Hematopoietic multipotent progenitor cell treated with erythropoietin and hydrocortisone succinate and interleukin-3 and kit ligand, for 15 days (in vitro differentiated cells): ENCODE results near the gene DMRT2.

Source experiments
- DNase-seq: peaks from one replicate; pipeline ENCODE4 v3.0.0-alpha.2; 2015; ENCODE audit warnings: low spot score

The DMRT2 gene

DNA sequence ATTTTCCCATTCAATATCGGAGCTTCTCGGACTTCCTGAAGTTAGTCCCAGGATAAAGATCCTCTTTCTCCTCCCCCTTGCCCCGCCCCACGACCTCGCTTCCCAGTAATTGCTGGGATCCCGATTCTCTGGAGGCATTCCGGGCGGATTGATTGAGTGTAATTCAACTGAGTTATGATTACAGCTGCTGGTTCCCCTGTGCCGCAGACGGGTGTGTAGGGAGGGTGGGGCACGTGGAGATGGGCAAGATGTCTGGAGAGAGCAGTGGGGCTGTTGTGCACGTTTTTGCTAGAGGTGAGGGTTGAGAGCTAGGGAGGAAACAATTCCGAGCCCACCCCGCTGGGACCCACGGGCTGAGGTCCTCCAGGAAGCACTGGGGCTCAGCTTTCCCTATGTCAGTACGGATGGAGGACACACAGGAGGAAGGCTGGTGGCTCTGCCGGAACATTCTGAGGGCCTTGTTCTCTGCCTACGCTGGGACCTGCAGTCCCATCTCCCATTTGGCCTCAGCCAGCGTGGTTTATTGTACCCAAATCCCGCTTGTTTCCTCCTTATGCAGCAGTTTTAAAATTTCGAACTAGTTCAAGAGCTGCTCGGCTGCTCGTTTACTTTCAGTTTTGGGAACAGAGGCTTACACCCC is 2.4 kb upstream of the DMRT2 start:
- DNase-seq, result no peak

DNA sequence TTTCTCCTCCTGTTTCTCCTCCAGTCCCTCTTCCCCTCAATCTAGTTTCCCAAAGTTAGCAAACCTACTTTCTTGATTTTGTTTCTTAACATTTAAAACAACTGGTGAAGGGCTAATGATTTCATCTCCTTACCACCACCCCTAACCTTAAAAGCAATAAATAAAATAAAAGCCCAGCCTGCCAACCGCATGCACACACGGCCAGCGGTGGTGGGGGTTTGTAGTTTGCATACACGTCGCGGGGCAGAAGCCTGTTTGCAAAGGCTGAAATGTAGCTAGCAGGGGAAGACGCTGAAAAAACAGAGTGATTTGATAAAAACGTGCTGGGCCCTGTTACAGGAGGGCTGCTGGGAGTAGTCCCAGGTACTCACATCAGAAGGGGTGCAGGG is 1.9 kb upstream of the DMRT2 start:
- no peak for DNase-seq

DNA sequence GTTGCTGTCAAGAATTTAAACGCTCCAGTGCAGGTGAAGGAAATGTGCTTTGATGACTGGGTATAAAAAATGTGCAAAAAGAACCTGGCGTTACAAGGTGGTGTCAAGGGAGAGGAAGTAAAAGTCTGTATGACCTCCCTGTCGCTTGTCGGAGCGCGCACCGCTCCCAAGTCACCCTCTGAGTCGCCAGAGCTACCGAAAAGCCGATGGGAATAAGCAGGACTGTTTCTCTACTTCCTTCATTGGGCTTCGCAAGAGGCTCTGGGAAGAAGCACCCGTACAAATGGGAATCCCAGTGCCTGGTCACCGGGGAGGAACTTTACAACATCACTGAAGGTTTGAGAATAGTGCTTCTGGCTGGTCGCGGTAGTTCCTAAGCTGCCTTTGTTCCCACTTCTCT is 1.3 kb upstream of the DMRT2 start:
- DNase-seq, result no peak

DNA sequence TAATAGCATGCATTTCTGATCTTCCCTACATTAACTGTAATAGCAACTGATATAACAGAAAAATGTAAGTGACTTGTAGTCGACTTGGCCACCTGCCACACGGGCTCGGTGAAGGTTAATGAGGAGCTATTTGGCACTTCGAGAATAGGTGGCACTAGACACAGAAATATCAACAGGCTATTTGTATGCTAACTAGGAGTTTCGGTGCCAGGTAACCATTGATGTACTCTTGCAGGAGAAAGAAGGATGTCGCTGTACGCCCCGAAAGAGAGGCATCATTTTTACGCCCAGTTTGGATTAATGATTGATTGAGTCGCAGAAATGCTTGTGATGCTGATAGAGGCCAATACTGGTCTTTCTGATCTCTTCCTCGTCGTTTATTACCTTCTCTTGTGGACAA is 516 bp upstream of the DMRT2 start:
- no peak for DNase-seq

DNA sequence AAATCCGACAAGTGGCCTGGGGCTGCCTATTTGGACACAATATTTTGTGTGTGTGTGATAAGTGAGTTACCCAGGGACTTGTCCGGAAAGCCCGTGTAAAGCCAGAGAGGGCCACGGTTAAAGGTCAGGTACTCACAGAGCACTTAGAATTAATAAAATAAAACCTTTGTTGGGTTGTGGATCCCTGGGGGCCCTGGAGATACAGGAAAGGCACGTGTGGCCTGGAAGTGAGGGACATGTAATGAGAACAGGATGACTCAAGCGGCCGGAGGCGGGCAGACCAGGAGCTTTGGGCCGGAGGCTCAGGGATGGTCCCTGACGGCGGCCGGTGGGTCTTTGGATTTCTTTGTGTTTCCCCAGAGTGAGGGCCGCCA is 1.0 kb downstream of the DMRT2 start:
- no peak for DNase-seq

DNA sequence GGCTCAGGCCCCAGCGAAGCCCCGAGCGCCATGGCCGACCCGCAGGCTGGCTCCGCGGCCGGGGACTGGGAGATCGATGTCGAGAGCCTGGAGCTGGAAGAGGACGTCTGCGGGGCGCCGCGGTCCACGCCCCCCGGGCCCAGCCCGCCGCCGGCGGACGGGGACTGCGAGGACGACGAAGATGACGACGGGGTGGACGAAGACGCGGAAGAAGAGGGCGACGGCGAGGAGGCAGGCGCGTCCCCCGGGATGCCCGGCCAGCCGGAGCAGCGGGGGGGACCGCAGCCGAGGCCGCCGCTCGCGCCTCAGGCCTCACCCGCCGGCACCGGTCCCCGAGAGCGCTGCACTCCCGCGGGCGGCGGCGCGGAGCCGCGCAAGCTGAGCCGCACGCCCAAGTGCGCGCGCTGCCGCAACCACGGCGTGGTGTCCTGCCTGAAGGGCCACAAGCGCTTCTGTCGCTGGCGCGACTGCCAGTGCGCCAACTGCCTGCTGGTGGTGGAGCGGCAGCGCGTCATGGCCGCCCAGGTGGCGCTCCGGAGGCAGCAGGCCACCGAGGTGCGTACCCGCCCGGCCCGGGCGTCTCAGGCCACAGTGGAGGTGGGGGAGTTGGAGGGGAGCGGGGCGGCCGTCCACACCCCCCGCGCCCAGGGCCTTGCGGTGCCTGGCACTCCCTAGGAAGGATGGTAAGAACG is 1.6 kb downstream of the DMRT2 start:
- DNase-seq, result no peak

DNA sequence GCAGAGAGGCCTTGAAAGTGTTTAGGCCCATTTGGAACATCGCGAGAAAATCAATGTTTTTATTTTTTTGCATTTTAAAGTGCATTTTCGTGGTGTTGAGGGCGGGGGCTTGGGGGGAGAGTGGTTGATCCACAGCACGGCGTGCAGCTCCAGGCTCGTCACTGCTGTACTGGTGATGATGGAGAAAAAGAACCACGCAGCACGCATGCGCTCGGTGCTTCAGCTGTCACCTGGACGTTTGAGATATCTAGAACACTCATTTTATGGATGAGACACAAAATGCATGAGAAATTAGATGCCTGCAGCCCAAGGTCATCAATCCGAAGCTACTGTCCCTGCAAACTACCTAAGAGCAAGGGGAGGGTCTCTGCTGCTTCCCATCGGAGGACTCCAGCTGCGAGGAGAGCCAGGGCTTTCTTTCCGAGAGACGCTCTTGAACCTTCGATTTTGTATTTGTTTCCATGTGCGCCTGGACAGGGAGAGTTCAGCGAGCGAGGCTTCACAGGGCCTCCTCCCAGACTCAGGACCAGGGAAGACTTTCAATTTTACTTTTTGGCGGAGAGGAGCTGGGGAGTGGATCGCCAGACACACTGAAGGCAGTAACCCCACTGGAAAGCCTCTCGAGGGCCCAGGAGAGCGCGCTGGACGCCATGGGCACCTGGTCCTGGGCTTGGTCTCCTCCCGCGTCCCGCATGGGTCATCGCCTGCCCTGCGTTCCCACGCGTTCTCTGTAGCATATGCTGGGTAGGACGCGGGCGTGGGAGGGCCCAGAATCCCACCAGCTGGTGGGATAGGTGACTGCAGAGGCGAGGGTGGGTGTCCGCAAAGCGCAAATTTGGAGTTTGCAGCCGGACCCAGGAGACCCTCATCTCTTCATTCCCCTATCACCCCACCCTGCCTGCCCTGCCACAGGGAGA is 2.5 kb downstream of the DMRT2 start:
- DNase-seq, result no peak

DNA sequence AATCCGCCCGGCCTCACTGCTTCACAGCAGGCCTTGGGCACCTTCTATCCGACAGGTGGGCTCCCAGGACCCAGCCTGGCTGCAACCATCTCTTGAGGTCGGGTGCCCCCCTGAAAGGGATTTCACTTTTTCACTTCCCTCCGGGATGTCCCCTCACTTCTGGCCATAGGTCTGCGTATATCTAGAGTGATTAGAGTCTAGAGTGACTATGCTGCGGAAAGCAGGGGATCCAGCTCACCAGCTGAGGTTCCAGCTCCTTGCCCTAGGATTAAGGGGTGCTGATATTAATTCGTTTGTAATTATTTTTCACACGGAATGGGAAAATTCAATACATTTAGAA is 3.1 kb downstream of the DMRT2 start:
- DNase-seq, result no peak

DNA sequence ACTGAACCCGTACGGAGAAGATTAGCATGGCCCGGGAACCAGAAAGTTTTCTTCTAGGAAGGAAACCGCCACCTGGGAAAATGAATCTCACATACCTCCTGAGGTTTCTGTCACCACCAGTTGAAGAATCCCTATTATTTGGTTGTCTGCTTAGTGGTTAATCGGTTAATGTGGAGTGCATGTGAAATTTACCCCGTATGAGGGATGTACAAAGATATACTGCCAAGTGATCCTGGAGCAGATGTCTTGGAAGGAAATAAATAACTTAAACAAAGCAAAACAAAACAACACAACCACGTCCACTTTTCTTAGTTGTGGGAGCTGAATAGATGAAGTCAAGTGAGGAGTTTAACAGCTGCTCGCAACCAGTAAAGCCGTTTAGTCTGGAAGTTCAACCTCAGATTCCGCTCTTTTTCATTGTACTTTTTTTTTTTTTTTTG is 3.8 kb downstream of the DMRT2 start:
- DNase-seq, result no peak

DNA sequence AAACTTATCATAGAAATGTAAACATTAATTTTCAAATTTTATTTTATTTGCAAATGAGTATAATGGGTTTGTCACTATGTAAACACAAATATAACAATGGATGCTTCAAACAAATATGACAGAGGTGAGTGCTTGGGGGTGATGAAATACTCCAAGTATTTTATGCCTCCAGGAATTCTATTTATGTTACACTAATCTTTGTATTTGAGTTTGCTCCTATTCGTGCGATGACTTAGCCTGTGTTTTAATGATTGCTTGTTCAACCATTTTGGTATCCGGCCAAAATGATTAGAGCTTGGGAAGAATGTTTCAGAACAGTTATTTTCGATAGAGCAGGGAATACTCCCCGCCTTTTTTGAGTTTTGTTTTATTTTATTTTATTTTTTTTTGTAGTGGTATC is 5.0 kb downstream of the DMRT2 start:
- no peak for DNase-seq

DNA sequence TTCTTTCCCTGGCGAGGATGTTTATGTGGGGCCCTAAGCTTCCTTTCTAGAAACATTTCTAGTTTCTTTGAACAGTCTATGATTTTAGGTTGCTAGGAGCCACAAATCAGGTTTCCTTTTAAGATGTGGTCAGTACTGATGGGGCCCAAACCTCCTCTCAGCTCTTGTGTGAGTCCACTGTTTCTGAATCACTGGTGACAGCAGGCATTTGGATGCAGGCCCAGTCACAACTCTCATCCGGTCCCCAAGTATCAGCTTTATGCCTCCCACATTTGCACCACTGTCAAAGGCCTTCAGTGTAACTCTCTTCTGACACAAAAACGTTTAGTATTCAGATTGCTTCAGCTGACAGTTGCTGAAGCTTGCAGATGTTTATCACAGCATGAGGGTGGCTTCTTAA is 7.8 kb downstream of the DMRT2 start:
- DNase-seq, result no peak

DNA sequence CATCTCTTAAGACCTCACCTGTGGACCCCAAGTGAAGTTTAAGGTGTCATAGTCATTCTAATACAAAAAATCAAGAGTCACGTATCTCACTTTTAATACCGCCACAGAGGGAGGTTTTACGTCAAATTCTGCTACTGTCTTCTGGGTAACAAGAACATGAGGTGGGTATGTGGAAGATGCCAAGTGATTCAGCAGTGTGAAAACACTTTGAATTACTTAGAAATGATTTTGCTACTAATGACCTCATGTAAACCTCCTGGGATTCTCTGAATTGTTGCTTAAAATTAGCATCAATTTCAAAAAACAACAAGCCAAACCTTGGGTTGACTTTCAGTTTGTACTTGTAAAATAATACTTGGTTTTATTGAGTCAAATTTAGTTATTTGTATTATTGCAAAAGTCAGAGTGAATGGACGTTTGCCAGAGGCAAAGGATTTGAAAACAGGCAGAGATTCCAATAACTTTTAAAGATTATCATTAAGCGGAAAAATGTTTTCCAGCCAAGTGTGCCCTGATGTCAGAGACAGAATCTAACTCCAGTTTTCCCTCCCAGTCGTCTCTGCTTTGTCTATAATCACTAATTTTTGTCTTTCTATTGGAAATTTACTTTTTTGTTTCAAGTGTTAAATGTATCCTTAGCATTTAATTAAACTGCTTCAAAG is 8.8 kb downstream of the DMRT2 start:
- no peak for DNase-seq

DNA sequence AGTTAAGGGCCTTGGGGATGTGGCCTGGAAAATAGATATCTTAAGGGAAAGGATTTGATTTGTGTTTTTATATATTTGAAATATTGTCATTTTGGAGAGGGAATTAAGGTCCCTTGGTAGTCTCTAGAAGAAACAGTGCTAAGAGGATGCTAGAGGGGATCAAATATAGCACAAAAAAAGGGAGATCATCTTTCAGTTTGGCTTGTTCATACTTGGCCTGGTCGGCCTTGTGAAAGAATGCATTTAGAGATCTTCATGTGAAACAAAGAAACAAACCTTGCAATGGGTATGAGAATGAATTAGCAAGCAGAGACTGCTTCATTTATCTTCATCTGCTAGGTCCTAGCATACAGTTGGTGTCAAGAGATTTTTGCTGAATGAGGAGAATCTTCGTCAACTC is 15.0 kb downstream of the DMRT2 start:
- no peak for DNase-seq

DNA sequence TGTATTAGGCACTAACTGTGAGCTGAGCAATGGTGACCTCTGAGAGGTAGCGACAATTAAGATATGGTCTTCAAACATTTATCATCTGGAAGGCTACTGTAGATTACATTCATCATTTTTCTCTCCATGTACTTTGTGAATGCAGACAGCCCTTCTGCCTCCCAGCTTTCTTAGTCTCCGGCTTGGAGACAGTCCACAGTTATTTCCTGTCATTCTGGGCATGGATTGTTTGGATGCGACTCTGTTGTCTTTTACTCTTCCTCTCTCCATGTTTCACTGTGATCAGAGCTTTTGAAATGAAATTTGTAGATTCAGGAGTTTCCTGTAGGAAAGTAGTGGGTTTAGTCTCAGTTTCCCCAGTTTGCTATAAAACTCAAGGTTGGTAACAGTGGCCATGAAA is 20.5 kb downstream of the DMRT2 start:
- DNase-seq, result no peak

DNA sequence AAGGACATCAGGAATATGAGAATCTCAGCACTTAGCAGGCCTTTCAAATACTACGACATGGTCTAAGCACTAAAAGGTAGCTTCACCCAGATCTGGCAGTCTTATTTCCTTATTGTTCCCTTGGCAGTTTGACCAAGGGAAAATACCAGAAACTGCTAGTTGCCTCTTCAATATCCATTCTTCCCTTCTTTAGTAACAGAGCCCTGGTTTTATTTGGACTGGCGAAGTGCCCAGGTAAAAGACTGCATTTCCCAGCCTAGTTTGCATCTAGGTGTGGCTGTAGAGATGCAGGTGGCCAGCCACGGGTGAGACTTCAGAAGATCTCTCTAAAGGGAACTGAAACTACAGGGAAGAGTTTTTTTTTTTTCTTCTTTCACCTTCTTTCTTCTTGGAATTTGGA is 21.6 kb downstream of the DMRT2 start:
- DNase-seq, result no peak

DNA sequence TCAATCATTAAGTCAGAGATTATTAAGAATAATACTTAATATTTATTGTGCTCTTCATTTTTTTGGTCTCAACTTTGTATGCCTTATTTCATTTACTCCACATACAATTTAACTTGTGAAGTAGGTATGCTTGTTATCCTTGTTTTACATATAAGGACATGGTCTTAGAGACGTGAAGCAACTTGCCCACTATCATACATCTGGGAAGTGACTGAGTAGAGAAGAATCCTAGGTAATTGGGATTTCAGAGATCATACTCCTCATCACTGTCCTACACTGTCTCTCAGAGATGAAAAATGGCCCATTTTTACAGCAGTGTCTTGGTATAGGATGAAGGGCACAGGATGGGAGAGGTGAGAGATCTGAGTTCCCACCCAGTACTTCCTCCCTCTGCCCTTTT is 23.3 kb downstream of the DMRT2 start:
- no peak for DNase-seq

DNA sequence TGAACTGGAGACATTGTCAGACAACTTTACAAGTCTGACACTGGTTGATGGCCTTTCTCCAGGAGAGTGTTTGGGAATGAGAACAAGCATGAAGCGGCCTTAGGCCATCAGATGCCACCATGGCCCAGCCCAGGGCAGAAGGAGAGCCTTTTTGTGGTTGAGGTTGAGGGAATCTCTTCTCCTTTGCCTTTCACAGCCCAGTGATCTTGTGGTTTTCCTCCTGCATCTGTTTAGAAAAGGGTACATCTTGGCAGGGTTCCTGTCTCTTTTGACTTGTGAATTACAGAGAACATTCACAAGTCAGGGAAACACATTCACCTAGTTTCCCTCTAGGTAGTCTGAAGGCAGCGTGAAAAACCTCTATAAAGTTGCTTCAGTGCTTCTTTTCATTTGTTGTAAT is 27.5 kb downstream of the DMRT2 start:
- no peak for DNase-seq

DNA sequence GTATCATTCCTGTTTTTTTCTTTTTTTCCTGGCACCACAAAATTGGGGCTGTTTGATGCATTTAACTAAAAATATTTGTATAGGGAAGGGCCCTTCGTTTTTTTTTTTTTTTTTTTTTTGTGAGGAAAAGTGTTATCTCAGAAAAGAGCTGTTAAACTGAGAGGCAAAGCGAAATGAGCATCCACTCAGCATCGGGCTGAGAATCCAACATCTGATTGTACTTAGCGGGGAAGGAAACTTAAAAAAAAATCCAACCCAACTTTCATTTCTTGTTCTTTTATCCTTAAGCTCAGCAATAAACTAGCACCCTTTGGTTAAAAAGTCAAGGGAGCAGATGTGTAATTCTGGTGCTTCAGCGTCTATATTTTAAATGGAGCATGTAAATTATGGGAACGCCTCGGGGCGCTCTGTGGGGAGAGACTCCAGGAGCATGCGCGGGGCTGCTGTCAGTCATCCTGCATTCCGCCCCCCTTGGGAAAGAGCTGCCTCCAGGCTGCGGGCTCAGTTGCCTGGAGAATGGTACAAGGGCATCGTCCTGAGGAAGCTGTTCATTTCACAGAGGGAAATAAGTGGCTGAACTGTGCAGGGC is 33.3 kb downstream of the DMRT2 start:
- no peak for DNase-seq

DNA sequence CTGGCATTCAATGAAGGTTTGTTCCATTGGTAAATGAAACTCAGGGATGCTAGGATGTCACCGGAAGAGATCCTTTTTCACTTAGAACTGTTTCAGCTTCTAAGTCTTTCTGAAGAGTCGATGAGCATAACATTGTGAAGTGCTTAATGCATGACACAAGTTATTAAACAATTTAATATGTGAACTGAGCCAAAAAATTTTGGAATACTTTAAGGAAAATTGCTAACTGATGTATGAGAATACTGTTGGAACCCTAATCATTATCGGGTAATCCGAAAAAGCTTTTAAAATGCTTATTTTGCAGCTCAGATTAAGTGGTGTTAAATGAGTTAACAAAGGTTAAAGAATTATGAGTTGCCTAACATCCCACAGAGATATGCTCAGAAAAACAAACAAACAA is 34.9 kb downstream of the DMRT2 start:
- no peak for DNase-seq

DNA sequence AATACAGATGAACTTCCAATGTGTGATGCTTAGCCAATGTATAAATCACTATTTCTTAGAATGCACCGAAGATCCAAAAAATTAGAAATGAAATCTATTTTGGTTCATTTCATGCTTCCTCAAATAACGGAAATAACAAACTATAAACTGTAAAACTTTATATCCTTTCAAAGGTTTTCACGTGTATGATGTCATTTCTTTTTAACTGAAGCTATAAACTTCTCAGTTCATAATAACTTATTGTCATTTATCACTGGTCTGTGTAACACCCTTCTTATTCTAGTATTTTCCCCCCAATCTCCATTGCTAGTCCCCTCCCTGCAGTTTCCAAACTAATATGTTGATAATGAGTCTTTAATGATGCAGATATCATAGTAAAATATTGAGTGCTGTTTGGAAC is 36.4 kb downstream of the DMRT2 start:
- DNase-seq, result no peak

DNA sequence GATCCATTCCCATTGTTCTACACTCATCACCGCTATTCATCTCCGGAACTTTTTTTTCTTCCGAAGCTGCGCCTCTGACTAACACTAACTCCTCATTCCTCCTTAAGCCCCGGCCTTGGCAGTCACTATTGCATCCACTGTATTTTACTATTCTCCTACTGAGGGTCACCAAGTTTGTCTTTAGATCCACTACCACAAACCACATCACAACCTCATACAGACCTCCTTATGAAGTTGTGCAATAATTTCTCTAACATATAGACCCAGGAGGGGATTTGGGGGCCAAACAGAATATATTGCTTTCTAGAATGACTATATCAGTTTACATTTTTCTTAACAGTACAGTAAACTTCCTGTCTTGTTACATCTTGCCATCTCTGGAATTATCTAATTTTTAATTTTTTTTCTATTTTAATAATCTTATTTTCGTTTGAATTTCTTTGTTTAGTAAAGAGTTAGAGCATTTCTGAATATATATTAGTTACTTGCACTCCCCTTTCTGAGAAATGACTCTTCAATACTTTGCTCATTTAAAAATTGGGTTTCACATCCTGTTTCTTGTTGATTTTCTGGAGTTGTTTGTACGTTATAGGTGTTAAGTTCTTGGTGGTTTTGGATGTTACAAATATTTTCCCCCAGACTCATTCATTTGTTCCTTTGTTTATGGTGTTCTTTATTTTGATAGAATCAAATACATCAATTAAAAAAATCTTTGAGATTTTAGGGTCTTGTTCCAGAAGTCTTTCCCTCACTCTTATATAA is 37.1 kb downstream of the DMRT2 start:
- DNase-seq, result no peak

DNA sequence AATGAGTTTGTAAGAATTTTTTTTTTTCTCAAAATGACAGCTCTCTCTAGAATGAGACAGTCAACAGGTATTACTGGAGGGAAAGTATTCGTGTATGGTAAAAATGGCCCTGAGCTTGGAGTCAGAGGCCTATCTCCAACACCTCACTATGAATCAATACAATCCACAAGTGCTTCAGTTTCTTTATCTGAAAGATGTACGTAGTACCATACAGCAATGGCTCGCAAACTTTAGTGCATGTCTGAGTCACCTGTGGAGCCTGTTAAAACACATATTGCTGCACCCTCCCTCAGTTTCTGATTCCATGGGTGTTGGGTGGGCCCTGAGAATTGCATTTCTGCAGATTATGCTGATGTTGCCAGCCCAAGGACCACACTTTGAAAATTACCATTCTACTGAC is 44.6 kb downstream of the DMRT2 start:
- no peak for DNase-seq
